Activated CD4-positive, CD25-positive, alpha-beta regulatory T cell treated with anti-CD3 and anti-CD28 coated beads, Interleukin-2, amount 50 U/mL, for 16 hours (primary cell): ENCODE measurements around the gene TENM4.

ENCODE experiments used
- DNase-seq: peaks from one replicate; pipeline ENCODE4 v3.0.0-alpha.2; 2020; ENCODE audit warnings: low read depth, low spot score

Gene TENM4

DNA sequence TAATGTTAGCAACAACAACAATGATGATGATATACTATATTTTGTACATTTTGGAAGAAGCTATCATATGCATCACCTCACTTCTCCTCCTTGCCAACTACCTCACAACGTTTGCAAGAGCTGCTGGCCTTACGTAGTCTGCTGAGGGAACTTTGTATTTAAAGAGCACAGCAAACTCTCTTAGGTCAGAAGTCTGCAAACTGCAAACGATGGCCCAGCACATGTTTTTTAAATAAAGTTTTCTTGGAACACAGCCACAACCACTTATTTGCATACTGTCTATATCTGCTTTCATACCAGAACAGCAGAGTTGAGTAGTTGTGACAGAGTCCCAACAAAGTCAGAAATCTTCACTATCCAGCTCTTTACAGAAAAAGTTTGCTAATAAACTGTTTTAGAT lies 261.7 kb downstream of the TENM4 start:
- DNase-seq: no peak

GRCh38 chr11:79174045-79175008 lies 266.5 kb downstream of the TENM4 start:
- DNase-seq: no peak

DNA sequence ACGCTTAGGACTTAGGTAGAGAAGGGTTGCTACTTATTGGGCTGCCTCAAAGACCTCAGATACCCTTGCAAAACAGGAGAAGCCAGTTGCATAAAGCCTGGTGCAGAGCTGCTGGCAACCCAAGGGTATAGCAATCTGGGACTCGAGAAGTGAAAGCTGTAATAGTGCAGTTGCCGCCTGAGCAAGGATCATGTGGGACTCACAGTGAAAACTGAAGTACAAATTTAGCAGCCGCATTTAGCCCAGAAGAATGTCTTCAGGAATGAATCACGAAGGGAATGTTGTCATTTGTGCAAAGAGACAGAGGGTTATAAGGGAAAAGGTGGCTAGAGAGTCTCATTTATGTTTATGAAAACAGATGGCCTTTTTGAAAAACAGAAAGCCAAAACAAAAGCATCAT lies 267.2 kb downstream of the TENM4 start:
- DNase-seq: no peak

DNA sequence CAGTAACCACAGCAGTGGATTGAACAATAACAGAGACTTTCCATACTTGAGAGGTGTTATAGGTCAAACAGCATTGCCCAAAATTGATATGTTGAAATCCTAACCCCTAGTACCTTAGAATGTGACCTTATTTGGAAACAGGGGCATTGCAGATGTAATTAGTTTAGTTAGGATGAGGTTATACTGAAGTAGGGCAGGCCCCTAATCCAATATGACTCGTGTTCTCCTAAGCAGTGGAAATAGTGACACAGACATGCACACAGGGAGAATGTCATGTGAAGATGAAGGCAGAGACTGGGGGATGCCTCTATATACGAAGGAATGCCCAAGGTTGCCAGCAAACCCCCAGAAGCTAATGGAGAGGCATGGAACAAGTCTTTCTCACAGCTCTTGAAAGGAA lies 270.5 kb downstream of the TENM4 start:
- no peak for DNase-seq

GRCh38 chr11:79168530-79169110 lies 272.2 kb downstream of the TENM4 start:
- DNase-seq: no peak

DNA sequence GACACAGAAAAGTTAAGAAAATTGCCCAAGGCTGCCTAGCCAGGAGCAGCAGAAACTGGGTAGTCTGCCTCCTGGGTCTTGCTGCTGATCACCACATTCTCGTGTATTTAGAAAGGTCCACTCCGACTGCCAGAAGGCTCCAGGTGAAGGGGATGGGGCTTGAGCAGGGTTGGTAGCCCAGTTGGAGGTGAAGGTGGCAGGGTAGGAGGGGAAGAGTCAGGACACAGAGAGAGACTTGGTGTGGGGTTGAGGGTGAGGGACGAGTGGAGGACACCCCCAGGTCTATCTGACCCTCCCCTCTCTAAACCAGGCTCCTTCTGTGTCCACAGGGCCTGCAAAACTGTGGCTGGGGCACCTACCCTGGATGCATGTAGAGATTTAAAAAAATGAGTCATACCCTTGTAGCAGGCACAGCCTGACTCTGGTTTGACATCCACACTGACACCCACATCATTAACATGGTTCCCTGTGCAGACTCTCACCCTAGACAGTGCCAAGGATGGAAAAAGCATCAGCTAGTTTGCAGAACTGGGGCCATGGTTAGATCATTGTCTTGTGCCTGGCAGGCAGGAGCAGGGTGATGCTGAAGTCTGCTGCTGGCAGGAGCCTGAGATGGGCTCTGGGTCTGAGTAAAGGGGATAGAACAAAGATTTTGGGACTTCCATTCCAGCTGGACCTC lies 273.2 kb downstream of the TENM4 start:
- no peak for DNase-seq

GRCh38 chr11:79165908-79166307 lies 274.9 kb downstream of the TENM4 start:
- no peak for DNase-seq

GRCh38 chr11:79160791-79161403 lies 279.9 kb downstream of the TENM4 start:
- no peak for DNase-seq

GRCh38 chr11:79159657-79160450 lies 281.0 kb downstream of the TENM4 start:
- no peak for DNase-seq

DNA sequence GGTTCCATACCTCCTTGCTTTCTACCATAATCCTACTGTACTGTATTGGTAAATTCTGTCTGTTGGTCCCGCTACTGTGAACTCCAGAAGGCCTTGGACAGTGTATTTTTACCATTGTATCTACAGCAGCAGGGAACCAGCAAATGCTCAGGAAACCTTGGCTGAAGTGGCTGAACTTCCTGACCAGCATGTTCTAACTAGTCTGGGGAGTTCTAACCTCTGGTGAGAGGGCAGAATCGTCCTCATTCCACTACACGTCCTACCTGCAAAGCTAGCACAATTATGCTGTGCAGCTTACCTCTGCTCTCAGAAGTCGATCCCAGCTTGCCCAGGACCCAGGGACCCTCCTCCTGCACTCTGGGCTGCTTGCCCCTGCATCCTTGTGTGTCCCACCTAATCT lies 283.1 kb downstream of the TENM4 start:
- DNase-seq: no peak

- no peak for DNase-seq
Observed at GRCh38 chr11:79156031-79156430, 284.8 kb downstream of the TENM4 start.

GRCh38 chr11:79155237-79155636 lies 285.6 kb downstream of the TENM4 start:
- no peak for DNase-seq

DNA sequence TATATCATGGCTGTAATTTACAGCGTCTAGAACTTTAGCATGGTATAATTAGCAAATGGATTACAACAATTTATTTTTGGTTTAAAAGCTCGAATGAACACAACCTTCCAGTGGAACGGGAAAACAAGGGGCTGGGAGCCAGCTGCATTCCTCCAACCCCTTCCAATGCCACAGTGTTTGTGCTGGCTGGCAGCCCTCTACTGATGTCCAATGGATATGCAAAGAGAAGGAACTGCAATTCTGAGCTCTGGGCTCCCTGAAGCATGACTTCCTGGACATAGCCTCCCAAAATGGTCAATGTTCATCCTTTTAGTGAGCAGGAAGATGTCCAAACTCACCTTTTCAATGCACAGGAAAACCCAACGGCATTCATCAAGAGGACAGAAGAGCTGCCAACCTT lies 288.3 kb downstream of the TENM4 start:
- no peak for DNase-seq

DNA sequence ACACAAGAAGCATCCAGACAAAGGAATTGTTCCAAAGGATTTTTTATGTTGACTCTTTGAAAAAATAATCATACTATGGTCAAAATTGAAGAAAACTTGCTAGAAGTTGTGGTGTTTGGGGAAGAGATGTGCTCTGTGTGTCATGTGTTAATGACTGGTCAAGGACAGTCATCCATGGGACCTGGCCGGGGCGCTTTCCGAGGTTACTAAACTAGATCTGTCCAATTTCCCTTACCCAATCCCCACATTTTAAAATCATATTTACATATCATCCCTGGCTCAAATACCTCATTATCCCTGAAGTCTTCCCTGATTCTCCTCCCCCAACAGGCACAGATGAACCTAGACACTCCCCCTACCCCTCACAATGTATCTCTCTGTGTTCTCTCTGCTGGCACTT lies 289.4 kb downstream of the TENM4 start:
- DNase-seq: no peak

GRCh38 chr11:79150966-79151365 lies 289.9 kb downstream of the TENM4 start:
- DNase-seq: no peak

DNA sequence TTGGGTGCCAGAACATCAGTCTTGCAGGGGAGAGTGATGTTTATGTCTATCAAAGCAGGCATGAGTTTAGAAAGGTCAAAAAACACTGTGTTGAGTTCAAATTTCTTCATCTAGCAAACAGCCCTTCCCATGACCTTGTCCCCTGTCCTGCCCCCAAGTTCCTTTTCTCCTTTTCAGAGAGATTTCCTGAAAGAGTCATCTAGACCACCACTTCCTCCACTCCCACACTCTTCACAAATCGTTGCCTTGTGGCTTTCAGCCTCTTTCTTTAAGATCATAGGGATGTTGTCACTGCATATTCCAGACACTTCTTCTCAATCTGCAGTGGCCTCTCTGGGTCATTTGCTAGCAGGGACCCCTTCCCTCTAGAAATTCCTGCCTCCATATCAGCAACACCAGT lies 290.5 kb downstream of the TENM4 start:
- no peak for DNase-seq

- no peak for DNase-seq
Observed at GRCh38 chr11:79147731-79148130, 293.1 kb downstream of the TENM4 start.

DNA sequence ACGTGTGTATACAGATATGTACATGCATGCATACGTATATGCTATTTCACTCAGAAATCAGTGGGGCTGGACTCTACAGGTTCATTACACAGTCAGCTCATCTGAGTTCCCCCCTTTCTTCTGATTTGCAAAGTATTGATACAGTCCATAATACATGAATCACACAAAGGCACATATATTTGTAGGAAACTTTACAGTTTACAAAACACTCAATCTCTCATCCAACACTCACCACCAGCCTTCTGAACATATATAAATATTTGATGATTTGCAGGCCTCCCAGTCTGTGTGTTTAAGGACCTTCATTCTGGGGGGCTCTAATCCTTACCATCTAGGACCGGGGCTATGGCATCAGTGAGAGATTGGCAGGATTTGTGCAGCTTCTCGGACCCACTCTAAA lies 293.8 kb downstream of the TENM4 start:
- no peak for DNase-seq

- DNase-seq: no peak
Observed at GRCh38 chr11:79139900-79140299, 300.9 kb downstream of the TENM4 start.

DNA sequence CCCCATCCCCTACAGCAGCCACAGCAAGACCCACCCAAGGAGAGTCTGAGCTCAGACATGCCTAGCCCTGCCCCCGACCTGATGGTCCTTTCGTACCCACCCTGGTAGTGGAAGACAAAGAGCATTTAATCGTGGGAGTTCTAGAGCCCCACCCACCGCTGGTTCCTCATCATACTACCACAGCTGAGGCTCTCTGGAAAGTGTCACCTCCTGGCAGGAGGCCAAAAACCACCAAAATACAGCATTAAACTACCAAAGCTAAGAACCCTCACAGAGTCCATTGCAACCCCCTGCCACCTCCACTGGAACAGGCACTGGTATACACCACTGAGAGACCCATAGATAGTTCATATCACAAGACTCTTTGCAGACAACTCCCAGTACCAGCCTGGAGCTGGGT lies 311.1 kb downstream of the TENM4 start:
- no peak for DNase-seq

DNA sequence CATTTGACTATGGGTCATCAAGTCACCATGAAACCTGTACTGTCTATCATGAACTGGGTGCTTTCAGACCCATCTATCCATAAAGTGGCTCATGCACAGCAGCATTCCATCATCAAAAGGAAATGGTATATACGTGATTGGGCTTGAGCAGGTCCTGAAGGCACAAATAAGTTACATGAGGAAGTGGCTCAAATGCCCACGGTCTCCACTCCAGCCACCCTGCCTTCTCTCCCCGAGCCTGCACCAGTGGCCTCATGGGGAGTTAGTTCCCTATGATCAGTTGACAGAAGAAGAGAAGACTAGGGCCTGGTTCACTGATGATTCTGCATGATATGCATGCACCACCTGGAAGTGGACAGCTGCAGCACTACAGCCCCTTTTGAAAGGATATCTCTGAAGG lies 312.5 kb downstream of the TENM4 start:
- no peak for DNase-seq
